ENCODE data around the gene DAAM1. TPM values are rescaled to one million over a fixed set of nuclear protein-coding genes. Genes with fewer than 3 reads are reported as not detected.

DAAM1 gene
- total RNA-seq, 1 experiment from 2014 or later = 13.3 TPM

GRCh38 chr14:59354666-59355065 is 166.2 kb downstream of the DAAM1 start:
- Histone ChIP-seq H3K4me1 (ENCODE audit: control insufficient read depth, insufficient read depth, low read length) (no peaks in the 10 kb centered on the region), H3K9me3 (ENCODE audit: control insufficient read depth, insufficient read depth, low read depth, low read length) (no peaks in the 10 kb centered on the region)
- ATAC-seq = no peak

DNA sequence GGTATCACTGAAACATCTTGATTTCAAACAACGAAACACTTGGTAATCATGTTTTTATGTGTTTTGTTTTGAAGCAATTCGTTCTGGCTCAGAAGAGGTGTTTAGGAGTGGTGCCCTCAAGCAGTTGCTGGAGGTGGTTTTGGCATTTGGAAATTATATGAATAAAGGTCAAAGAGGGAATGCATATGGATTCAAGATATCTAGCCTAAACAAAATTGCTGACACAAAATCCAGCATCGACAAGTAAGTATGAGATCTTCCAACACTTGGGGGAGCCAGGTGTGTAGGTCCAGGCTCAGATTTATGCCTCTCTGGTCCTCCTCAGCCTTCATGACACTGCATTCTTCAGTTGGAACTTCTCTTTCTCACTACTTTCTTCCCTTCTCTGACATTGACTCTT is 166.6 kb downstream of the DAAM1 start:
- no peak for ATAC-seq
- CTCF ChIA-PET = no interaction called here
- POLR2A ChIA-PET = no interaction called here
- intact Hi-C loops (cut with micrococcal nuclease; ENCODE audit: unreplicated experiment) = no loop called here
- Histone ChIP-seq H3K4me1 (ENCODE audit: control insufficient read depth, insufficient read depth, low read length) (no peaks in the 10 kb centered on the region), H3K27ac (ENCODE audit: low read length) (no peak overlapping the region), H3K27me3 (ENCODE audit: control insufficient read depth, insufficient read depth, low read length) (no peaks in the 10 kb centered on the region), H3K9me3 (ENCODE audit: control insufficient read depth, insufficient read depth, low read depth, low read length) (no peaks in the 10 kb centered on the region), H3K36me3 (ENCODE audit: control insufficient read depth, insufficient read depth, low read length) (no peaks in the 10 kb centered on the region), H3K4me3 (ENCODE audit: low read depth in 2 of 2, low read length in 2 of 2) (no peak overlapping the region)
- TF ChIP-seq REST (IDR thresholded peaks at IDR 0.05; ENCODE audit: insufficient read depth in 1 of 2, low read depth in 2 of 2, low read length in 1 of 2) (no peak), SIN3A (IDR thresholded peaks at IDR 0.05; ENCODE audit: borderline replicate concordance, insufficient read depth, low read depth, low read length) (no peak), POLR2AphosphoS5 (IDR thresholded peaks at IDR 0.05; ENCODE audit: low read depth, low read length) (no peak), TCF7L2 (IDR thresholded peaks at IDR 0.05; ENCODE audit: low read depth, low read length) (no peak)
- TF ChIP-seq, protein P1, sequence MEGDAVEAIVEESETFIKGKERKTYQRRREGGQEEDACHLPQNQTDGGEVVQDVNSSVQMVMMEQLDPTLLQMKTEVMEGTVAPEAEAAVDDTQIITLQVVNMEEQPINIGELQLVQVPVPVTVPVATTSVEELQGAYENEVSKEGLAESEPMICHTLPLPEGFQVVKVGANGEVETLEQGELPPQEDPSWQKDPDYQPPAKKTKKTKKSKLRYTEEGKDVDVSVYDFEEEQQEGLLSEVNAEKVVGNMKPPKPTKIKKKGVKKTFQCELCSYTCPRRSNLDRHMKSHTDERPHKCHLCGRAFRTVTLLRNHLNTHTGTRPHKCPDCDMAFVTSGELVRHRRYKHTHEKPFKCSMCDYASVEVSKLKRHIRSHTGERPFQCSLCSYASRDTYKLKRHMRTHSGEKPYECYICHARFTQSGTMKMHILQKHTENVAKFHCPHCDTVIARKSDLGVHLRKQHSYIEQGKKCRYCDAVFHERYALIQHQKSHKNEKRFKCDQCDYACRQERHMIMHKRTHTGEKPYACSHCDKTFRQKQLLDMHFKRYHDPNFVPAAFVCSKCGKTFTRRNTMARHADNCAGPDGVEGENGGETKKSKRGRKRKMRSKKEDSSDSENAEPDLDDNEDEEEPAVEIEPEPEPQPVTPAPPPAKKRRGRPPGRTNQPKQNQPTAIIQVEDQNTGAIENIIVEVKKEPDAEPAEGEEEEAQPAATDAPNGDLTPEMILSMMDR (IDR thresholded peaks at IDR 0.05) = no peak
- BruUV-seq (replicated peaks) = no TSS peak
- no peak for DNase-seq (ENCODE audit: low read depth, low spot score)
- in situ Hi-C loops (cut with HindIII; ENCODE audit: low pct_unique_long_range_greater_than_20kb, low sequenced_read_pairs) = no loop called here

More at GRCh38 chr14:59354666-59355065, 166.2 kb downstream of the DAAM1 start:
- no peaks in the 10 kb centered on the region for H3K36me3 ChIP-seq (ENCODE audit: control insufficient read depth, insufficient read depth, low read length)
- in situ Hi-C loops (cut with HindIII; ENCODE audit: low pct_unique_long_range_greater_than_20kb, low sequenced_read_pairs) (no loop called here), intact Hi-C loops (cut with micrococcal nuclease; ENCODE audit: unreplicated experiment) (no loop called here)
- POLR2A ChIA-PET = no interaction called here
- H3K4me3 ChIP-seq (ENCODE audit: low read depth in 2 of 2, low read length in 2 of 2) = no peak overlapping the region
- no peaks in the 10 kb centered on the region for H3K27me3 ChIP-seq (ENCODE audit: control insufficient read depth, insufficient read depth, low read length)
- H3K27ac ChIP-seq (ENCODE audit: low read length) = no peak overlapping the region
- TF ChIP-seq SIN3A (IDR thresholded peaks at IDR 0.05; ENCODE audit: borderline replicate concordance, insufficient read depth, low read depth, low read length) (no peak), REST (IDR thresholded peaks at IDR 0.05; ENCODE audit: insufficient read depth in 1 of 2, low read depth in 2 of 2, low read length in 1 of 2) (no peak), TCF7L2 (IDR thresholded peaks at IDR 0.05; ENCODE audit: low read depth, low read length) (no peak), POLR2AphosphoS5 (IDR thresholded peaks at IDR 0.05; ENCODE audit: low read depth, low read length) (no peak)
- TF ChIP-seq, protein P1 (IDR thresholded peaks at IDR 0.05) = no peak
- DNase-seq (ENCODE audit: low read depth, low spot score) = no peak
- CTCF ChIA-PET = no interaction called here
- no TSS peak for BruUV-seq (replicated peaks)

All from Panc1 (cell line).